ENCODE data around the gene DNAAF5.
"Not testable (repeated sequence)": the region's sequence is repeated elsewhere in the genome, so short reads cannot be mapped to it uniquely, and the experiment has no call there.

The DNAAF5 gene

DNA sequence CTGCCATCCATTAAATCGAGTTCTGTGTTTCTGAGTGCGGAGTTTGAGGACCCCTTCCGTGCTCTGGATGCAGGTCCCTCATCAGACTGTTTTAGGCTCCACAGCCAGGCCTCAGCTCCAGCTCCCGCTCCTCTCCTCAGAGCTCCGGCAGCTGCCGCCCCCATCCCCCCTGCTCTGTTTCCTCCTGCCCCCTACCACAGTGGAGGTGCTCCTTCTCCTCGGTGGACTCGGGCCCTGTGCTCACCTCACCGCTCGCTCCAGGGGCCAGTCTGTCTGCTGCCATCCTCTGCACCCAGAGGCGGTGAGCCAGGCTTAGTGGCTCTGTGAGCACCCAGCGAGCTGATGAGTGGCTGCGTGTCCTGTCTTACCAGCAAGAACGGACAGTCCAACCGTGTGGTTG, 21.9 kb downstream of the DNAAF5 start:
- DNase-seq, result no peak

DNA sequence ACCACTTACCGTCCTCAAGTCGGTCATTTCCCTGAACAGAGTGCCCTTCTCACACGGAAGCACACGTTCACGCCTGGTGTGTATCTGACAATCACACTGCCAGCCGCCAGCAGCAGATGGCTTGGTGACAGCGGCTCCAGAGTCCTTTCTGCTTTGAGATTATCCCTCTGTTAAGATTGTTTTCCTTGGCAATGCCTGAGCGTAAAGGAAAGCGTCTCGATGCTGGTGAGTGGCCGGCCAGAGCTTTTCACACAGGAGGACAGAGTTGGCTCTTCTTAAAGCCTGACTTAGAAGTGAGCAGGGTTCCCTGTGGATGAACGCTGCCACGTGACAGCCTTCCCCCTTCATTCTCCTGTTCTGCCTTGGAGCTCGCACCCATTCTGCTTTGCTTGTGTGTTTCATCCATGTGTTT, 22.6 kb downstream of the DNAAF5 start:
- no peak for DNase-seq

DNA sequence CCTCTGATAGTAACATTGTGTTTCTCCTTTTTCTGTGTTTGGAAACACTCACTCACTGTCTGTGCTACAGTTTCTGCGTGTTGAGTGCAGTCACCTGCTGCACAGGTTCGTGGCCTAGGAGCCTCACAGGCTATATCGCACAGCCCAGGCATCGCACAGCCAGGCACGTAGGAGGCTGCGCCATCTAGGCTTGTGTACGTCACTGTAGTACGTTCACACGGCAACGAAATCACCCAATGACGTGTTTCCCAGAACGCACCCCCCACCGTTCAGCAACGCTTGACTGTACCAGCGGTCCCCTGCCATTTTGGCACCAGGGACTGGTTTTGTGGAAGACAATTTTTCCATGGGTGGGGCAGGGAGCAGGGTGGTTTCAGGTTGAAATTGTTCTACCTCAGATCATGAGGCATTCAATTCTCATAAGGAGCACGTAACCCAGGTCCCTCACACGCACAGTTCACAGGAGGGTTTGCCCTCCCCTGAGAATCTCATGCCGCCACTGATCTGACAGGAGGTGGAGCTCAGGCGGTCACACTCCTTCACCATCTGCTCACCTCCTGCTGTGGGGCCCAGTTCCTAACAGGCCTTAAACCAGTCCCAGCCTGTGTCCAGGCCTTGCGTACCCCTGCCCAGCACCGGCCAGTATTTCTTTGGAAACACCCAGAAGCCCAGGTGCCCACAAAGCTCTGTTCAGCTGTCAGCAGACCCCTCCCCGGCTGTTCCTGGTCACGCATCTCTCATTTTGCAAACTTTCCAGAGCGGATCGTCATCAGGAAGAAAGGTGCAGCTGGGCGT, 23.8 kb downstream of the DNAAF5 start:
- no peak for DNase-seq

DNA sequence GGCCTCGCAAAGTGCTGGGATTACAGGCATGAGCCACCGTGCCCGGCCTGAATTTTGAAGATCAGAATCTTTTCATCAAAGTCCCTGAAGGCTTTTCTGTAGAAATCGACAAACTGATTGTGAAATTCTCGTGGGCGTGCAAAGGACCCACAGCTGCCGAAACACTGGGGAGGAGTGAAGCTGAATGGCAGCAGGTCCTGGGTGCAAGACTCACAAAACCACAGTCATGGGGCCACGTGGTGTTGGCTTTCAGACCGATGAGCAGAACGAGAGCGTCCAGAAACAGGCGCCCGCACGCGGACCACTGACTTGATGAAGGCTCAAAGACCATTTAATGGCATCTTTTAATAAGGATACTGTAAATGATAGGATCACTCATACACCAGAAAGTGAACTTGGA, 25.3 kb downstream of the DNAAF5 start:
- no peak for DNase-seq

DNA sequence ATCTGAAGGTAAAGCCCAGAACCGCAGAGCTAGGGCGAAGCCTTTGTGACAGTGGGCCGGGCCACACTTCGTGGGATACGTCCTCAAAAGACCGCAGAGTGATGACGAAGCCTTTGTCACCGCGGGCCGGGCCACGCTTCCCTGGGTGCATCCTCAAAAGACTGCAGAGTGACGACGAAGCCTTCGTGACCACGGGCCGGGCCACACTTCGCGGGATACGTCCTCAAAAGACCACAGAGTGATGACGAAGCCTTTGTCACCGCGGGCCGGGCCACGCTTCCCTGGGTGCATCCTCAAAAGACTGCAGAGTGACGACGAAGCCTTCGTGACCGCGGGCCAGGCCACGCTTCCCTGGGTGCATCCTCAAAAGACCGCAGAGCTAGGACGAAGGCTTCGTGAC, 25.8 kb downstream of the DNAAF5 start:
- DNase-seq, result not testable (repeated sequence)

DNA sequence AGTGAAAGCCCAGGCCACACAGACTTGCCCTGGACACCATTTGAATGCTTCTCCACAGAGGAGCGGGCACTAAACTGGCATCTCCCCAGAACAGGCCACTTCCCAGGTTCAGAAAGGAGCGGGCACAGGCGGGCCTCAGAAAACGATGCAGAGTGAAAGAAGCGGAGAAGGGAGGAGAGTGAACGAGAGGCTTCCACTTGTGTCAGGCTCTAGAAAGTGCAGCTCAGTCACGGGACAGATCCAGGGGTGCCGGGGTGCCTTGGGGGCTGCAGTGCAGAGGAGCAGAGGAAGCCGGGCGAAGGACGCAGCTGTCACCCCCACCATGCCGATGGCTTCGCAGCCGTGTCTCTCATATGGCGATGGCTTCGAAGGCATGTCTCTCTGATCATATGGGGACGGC, 26.7 kb downstream of the DNAAF5 start:
- DNase-seq, result no peak

DNA sequence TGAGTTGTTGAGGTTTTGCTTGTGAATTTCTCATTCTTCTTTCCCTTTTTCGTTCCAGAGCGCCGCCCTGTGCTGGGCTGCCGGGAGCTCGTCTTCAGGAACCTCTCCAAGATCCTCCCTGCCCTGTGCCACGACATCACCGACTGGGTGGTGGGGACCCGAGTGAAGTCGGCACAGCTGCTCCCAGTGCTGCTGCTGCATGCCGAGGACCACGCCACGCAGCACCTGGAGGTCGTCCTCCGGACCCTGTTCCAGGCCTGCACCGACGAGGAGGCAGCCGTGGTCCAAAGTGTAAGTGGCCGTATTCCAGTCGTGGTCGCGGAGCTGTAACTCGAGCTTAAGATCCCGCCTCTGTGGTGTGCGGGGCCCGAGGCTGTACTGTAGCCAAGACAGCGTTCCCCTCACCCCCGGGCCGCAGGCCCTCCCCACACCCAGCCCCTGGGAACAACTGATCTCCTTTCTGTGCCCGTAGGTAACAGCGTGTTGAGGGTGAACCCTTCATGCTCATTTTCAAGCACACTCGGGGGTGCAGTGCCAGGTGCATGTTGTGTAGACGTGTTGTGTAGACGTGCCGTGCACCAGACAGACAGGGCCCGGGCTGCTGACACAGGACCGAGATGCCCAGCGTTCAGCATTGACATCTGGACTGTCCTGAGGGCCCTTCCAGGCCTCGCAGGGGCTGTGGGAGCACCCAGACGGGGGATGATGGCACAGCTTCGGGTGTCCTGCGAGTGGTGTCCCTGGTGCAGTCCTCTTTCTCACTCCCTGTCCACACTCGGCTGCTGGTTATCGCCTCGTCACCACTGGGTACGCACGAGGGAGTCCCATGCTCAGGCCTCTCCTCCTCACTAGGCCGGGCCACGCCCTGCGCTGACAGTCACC, 28.3 kb downstream of the DNAAF5 start:
- DNase-seq, result no peak

DNA sequence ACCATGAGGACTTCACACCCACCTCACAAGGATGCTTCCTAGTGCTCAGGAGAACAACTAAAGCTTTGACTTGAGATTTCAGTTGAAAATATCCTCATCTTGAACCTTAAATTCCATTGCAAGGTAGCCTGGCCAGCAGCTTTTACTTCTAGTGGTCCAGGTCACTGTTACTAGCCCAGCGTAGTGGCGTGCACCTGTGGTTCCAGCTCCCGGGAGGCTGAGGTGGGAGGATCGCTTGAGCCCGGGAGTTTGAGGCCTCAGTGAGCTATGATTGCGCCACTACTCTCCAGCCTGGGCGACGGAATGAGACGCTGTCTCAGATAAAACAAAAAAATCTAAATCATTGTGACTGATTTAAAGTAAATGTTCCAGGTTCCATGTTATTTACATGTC, 28.9 kb downstream of the DNAAF5 start:
- no peak for DNase-seq

DNA sequence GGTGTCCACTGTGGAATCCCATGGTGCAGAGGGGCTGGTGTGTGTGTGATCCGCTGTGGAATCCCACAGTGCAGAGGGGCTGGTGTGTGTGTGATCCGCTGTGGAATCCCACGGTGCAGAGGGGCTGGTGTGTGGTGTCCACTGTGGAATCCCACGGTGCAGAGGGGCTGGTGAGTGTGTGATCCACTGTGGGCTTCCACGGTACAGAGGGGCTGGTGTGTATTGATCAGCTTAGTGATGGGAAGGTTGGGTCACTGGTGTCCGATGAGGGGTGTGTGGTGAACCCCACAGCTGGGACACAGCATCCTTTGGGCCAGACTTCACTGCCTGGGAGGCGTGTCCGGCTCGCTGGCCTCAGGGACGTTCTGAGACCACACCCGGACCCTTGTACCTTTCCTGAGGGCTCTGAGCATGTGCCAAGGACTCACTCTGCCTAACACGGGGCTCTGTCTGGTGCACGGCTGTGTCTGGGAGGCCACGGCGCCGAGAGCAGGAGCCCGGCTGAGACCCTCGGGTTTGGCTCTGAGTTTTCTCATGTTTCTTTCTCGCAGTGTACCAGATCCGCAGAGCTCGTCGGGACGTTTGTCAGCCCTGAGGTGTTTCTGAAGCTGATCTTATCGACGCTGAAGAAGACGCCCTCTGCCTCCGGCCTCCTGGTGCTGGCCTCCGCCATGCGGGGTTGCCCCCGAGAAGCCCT, 29.9 kb downstream of the DNAAF5 start:
- DNase-seq, result no peak

DNA sequence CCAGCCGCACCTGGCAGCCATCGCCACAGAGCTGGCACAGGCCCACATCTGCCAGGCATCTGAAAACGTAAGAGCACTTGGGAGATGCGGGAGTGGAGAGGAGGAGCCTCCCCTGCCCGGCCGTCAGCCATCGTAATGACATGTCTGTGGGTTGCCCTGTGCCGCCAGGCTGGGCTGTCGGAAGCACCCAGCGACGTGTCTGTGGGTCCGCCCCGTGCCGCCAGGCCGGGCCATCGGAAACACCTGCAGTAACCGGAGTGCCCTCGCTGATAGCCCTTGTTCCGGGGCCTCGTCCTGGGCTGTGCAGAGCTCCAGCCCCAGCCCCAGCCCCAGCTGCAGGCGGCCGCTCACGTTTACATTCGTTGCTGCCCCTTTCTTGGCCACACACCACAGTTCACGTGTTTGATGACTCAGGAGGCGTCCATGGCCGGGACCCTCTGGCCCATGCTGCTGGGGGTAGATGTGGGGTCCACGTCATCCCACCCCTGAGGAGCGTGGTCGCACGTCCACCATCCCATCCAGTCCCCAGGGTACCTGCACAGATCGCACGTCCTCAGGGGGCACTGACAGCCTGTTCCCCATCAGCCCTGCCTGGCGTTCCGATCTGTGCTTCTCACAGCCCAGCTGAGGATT, 30.5 kb downstream of the DNAAF5 start:
- DNase-seq, result no peak

DNA sequence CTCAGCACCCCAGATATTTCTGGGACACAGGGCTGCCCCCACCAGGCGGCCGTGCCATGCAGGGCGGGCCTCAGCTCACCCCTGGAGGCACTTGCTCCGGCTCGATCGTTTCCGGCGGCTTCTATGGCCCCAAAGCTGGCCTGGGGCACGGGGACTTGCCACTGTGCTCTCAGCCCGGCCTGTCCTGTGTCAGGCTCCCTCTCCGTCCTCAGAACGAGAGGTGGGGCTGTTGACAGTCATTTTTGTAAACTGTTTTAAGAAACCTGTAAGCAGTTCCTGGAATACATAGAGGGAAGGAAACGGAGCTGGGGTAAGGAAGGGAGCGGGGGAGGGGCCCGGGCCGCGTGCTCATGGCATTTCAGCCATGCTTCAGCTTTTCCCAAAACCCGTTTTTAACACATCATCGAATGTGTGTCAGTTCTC, 31.3 kb downstream of the DNAAF5 start:
- DNase-seq, result no peak

DNA sequence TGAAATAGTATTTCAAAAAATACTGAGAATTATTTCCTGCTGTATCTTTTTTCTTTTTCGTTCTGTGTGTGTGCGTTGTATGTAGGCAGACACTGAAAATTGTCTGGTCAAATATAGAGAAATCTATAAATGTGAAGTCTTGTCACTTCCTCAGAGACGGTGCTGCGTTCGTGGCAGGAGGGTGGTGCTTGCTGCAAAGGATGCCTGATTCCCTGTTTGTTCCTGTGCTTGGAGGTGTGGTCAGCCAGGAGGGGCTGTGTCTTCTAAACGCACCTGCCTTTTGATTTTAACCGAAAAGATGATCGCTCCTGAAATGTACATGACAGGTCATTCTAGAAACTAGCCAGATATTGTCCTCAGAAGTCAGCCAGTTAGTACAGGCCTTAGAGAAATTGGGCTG, 33.1 kb downstream of the DNAAF5 start:
- DNase-seq, result no peak

DNA sequence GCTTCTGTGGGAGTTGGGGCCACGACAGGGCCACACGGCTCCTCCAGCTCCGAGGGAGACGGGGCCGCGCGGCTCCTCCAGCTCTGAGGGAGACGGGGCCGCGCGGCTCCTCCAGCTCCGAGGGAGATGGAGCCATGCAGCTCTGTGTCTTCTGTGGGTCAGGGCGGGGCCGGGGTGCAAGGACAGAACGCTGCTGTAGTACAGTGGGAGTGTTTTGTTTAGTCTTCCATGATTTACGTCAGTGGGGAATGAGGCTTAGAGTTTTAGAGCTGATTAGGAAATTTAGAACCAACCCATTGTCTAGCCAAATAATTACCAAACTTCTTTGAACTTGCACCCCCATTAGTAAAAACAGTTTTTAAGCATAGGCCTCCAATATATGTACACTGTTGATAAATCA, 33.5 kb downstream of the DNAAF5 start:
- DNase-seq, result no peak

DNA sequence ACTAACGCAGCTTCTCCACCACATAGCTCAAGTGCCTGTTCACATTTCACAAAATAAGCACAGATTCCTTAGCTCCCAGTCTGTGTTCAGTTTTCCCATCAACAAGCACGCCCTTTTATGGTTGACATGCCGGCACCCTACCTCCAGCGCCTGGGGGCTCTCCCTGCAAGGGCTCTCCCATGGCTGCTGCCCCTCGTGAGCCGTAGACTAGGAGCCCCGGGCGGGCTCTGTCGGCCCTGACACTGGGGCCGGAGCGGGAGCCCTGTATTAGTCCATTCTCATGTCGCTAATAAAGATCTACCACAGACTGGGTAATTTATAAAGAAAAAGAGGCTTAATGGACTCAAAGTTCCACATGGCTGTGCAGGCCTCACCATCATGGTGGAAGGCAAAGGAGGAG, 34.6 kb downstream of the DNAAF5 start:
- DNase-seq, result no peak

DNA sequence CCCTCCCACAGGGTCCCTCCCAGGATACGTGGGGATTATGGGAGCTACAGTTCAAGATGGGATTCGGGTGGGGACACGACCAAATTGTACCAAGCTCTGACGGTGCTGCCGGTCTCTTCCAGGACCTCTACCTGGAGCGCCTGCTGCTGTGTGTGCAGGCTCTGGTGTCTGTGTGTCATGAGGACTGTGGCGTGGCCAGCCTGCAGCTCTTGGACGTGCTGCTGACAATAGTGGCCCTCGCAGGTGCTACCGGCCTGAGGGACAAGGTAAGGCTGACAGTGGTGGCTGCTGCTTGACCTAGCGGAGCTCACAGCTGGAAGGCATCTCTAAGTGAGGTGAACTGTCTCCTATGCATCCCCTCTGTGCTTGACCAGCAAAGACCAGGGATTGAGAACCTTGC, 35.1 kb downstream of the DNAAF5 start:
- DNase-seq, result no peak

DNA sequence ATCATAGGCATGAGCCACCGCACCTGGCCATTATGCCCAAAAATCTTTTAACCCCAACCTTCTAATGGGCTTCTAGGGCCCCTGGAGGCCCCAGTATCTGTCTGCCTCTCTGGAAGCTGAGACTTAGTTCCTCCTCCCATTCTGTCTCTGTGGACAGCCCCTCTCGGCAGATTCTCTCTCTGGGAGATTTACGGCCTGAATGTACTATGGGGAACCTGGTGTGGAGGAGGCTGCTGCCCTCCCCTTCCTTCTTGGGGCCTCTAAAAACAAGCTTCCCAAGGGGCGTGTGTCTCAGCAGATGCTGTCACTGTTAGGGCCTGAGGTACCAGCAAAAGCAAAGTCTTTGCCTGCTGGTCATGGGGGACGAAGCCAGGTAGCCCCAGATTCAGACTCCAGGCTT, 36.4 kb downstream of the DNAAF5 start:
- no peak for DNase-seq

DNA sequence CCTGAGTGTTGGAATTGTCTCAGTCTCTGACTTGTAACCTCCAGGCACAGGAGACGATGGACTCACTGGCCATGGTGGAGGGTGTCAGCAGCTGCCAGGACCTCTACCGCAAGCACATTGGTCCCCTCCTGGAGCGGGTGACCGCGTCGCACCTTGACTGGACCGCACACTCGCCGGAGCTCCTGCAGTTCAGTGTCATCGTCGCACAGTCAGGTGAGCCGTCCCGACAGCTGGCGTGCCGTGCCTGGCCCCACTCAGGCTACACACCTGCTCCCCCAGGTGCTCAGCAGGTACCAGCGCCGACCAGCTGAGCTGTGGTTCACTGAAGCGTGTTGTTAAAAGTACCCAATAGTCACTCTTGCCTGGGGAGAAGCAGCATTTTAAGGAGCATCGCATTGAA, 37.3 kb downstream of the DNAAF5 start:
- no peak for DNase-seq

DNA sequence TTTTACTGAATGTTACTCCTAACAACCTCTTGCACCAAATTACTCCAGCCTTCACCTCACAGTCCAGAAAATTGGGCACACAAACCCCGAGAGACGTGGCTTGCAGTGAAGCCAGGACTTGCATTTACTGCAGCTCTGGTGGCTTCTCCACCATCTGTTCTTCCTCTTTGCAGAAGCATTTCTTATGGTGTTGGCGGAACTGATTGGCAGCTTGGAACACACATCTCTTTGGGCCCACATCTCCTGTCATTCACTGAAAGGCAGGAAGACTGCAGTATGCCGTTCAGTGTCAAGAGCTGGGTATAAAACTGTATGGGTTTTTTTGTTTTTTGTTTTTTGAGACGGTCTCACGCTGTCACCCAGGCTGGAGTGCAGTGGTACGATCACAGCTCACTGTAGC, 38.9 kb downstream of the DNAAF5 start:
- DNase-seq, result no peak

DNA sequence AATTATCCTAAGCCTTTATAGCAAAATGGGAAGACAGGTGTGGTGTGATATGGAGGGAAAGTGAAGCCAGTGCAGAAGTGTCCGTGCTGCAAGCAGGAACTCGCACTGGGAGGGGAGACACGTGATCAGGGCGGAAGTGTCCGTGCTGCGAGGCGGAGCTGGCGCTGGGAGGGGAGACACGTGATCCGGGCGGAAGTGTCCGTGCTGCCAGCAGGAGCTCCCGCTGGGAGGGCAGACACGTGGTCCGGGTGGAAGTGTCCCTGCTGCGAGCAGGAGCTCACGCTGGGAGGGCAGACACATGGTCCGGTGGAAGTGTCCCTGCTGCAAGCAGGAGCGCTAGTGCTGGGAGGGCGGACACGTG, 41.1 kb downstream of the DNAAF5 start:
- DNase-seq, result no peak

DNA sequence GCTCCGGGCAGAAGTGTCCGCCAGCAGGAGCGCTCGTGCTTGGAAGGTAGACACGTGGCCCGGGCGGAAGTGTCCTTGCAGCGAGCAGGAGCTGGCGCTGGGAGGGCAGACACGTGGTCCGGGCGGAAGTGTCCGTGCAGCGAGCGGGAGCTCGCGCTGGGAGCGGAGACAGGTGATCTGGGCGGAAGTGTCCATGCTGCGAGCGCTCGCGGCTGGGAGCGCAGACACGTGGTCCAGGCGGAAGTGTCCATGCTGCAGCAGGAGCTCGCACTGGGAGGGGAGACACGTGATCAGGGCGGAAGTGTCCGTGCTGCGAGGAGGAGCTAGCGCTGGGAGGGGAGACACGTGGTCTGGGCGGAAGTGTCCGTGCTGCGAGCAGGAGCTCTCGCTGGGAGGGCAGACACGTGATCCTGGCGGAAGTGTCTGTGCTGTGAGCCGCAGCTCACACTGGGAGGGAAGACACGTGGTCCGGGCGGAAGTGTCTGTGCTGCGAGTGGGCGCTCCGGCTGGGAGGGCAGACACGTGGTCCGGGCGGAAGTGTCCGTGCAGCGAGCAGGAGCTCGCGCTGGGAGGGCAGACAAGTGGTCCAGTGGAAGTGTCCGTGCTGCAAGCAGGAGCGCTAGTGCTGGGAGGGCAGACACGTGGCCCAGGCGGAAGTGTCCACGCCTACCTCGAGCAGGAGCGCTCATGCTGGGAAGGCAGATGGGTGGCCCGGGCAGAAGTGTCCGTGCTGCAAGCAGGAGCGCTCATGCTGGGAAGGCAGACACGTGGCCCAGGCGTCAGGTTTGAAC, 41.6 kb downstream of the DNAAF5 start:
- no peak for DNase-seq

DNA sequence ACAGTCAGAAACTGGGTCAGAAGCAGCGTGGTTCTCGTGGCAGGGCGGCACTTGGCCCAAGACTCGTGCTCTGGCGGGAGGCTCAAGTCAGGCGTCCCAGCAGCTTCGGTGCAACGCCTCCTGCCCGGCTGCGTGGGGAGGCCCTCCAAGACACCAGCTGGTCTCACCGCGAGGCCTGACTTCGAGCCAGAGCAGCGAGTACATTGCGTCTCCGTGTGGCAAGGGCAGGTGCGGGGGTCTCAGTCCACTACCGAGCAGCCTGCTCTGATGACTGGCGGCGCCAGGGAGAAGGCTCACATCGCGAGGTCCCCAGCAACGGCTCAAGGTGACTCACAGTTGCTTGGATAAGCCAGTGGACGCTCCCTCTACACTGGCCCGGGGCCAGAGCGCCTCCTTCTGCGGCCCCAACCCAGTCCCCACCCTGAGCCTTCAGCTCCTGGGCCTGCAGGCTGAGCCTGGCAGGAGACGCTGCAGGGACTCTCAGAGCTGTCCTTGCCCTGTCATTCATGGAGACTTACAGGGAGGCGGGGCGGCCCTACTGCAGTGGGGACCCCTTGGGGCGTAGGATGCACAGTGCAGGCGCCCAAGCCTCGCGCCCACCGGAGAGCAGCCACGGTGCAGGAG, 42.5 kb downstream of the DNAAF5 start:
- DNase-seq, result peak; percentile 25

DNA sequence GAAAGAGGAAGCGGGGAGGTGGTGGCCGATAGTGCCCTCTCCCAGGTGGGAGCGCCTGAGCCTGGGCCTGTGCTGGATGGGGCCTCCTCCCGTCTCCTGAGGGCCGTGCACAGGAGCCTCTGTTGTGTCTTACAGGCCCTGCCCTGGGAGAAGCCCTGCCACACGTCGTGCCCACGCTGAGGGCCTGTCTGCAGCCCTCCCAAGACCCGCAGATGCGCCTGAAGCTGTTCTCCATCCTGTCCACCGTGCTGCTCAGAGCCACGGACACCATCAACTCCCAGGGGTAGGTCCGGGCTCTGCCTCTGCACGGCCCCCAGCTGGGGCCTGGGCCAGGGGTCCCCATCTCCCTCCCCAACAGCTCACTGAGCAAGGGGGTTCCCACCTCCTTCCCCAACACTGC, 43.8 kb downstream of the DNAAF5 start:
- no peak for DNase-seq
